Hematopoietic multipotent progenitor cell treated with erythropoietin and hydrocortisone succinate and interleukin-3 and kit ligand, for 8 days (in vitro differentiated cells): ENCODE results near the gene TMEM132A.

Experiments used
- DNase-seq: peaks from one replicate; pipeline ENCODE4 v3.0.0-alpha.2; 2015

Gene TMEM132A

GRCh38 chr11:60922906-60923305 lies 1.4 kb upstream of the TMEM132A start:
- no peak for DNase-seq

- DNase-seq, result no peak
Measured at GRCh38 chr11:60923326-60923725, 934 bp upstream of the TMEM132A start.

- DNase-seq, result no peak
Measured at GRCh38 chr11:60923800-60924109, 505 bp upstream of the TMEM132A start.

GRCh38 chr11:60924906-60925853 lies 920 bp downstream of the TMEM132A start:
- DNase-seq, result no peak

GRCh38 chr11:60925868-60926267 lies 1.6 kb downstream of the TMEM132A start:
- DNase-seq, result no peak

- no peak for DNase-seq
Measured at GRCh38 chr11:60926500-60926899, 2.2 kb downstream of the TMEM132A start.

GRCh38 chr11:60927061-60927592 lies 2.9 kb downstream of the TMEM132A start:
- DNase-seq, result no peak

- no peak for DNase-seq
Measured at GRCh38 chr11:60927600-60927999, 3.3 kb downstream of the TMEM132A start.

GRCh38 chr11:60928563-60929001 lies 4.3 kb downstream of the TMEM132A start:
- no peak for DNase-seq

GRCh38 chr11:60929764-60930163 lies 5.5 kb downstream of the TMEM132A start:
- DNase-seq, result no peak

GRCh38 chr11:60930394-60930793 lies 6.1 kb downstream of the TMEM132A start:
- no peak for DNase-seq

GRCh38 chr11:60931917-60932316 lies 7.7 kb downstream of the TMEM132A start:
- no peak for DNase-seq

- DNase-seq, result no peak
Measured at GRCh38 chr11:60932605-60933356, 8.5 kb downstream of the TMEM132A start.

- no peak for DNase-seq
Measured at GRCh38 chr11:60933416-60934123, 9.3 kb downstream of the TMEM132A start.

GRCh38 chr11:60934124-60934789 lies 10.0 kb downstream of the TMEM132A start:
- DNase-seq, result no peak

GRCh38 chr11:60934790-60935605 lies 10.7 kb downstream of the TMEM132A start:
- DNase-seq, result no peak

- DNase-seq, result no peak
Measured at GRCh38 chr11:60935676-60936442, 11.6 kb downstream of the TMEM132A start.

GRCh38 chr11:60936467-60937143 lies 12.3 kb downstream of the TMEM132A start:
- no peak for DNase-seq

GRCh38 chr11:60937144-60937527 lies 12.9 kb downstream of the TMEM132A start:
- DNase-seq, result no peak

GRCh38 chr11:60937811-60938210 lies 13.6 kb downstream of the TMEM132A start:
- DNase-seq, result no peak
